Panc1 (cell line): Measurements from ENCODE around the gene MAST4. TPM values are rescaled to one million over a fixed set of nuclear protein-coding genes. Genes with fewer than 3 reads are reported as not detected.

ENCODE experiments used
- ATAC-seq: fragments of 200-7000 bp; cut with Tn5 transposase; 2 replicates; pipeline ENCODE4 v1.9.1; 2020; ENCODE audit warnings: mild to moderate bottlenecking, moderate library complexity
- BruUV-seq: library from RNA; stranded (reverse); fragments of 400-500 nt; replicated peaks from 2 replicates; lab custom pipeline; 2021; lab: Mats Ljungman, UMichigan
- CTCF ChIA-PET: fragments of 300-600 bp; sonication (Branson Sonifier 250); formaldehyde crosslinking; loops from one replicate; lab custom pipeline; 2022; ENCODE audit warnings: antibody characterized with exemption; lab: Charles Lee
- POLR2A ChIA-PET: fragments of 300-600 bp; sonication (Branson Sonifier 250); formaldehyde crosslinking; loops from one replicate; lab custom pipeline; 2022; ENCODE audit warnings: antibody characterized with exemption; lab: Charles Lee
- DNase-seq: peaks from one replicate; pipeline ENCODE4 v3.0.0-alpha.2; 2010; ENCODE audit warnings: low read depth, low spot score
- H3K27ac ChIP-seq: 2 replicates; pipeline ENCODE4 v1.5.1; 2011; ENCODE audit warnings: mild to moderate bottlenecking, low read length, inconsistent platforms
- H3K27me3 ChIP-seq: fragments of 200-500 bp; sonication (Bioruptor generic); 2 replicates; pipeline ENCODE4 v1.6.0; 2014; ENCODE audit warnings: low read length, inconsistent platforms; ENCODE audit not compliant: control insufficient read depth, insufficient read depth
- H3K36me3 ChIP-seq: fragments of 200-500 bp; sonication (Bioruptor generic); 2 replicates; pipeline ENCODE4 v1.5.1; 2014; ENCODE audit warnings: inconsistent platforms, mild to moderate bottlenecking, low read length, moderate library complexity; ENCODE audit not compliant: control insufficient read depth, insufficient read depth
- H3K4me1 ChIP-seq: 2 replicates; pipeline ENCODE4 v1.5.1; 2011; ENCODE audit warnings: inconsistent platforms, mild to moderate bottlenecking, low read length, moderate library complexity; ENCODE audit not compliant: control insufficient read depth, insufficient read depth
- H3K4me3 ChIP-seq, 2 experiments: 2 replicates each; pipeline ENCODE4 v1.5.1; 2011 to 2012; ENCODE audit warnings: low read depth in 2 of 2, low read length in 2 of 2, mild to moderate bottlenecking in 2 of 2, inconsistent platforms in 1 of 2, moderate library complexity in 1 of 2
- H3K9me3 ChIP-seq: fragments of 200-500 bp; sonication (Bioruptor generic); 2 replicates; pipeline ENCODE4 v1.5.1; 2014; ENCODE audit warnings: low read depth, mild to moderate bottlenecking, inconsistent platforms, low read length, moderate library complexity; ENCODE audit not compliant: control insufficient read depth, insufficient read depth
- CTCF ChIP-seq: fragments of 450-650 bp; IDR thresholded peaks from 2 replicates; pipeline ENCODE4 v1.5.1; 2017; ENCODE audit warnings: mild to moderate bottlenecking
- POLR2AphosphoS5 ChIP-seq: IDR thresholded peaks from 2 replicates; pipeline ENCODE4 v1.6.1; 2012; ENCODE audit warnings: mild to moderate bottlenecking, low read depth, low read length, moderate library complexity
- REST ChIP-seq, 2 experiments: IDR thresholded peaks; 2 replicates each; pipeline ENCODE4 v1.6.1; 2011 to 2012; ENCODE audit warnings: low read depth in 2 of 2, control low read depth in 1 of 2, low read length in 1 of 2, mild to moderate bottlenecking in 1 of 2, moderate library complexity in 1 of 2; ENCODE audit not compliant: insufficient read depth in 1 of 2
- SIN3A ChIP-seq: IDR thresholded peaks from 2 replicates; pipeline ENCODE4 v1.6.1; 2012; ENCODE audit warnings: low read depth, mild to moderate bottlenecking, low read length, moderate library complexity, borderline replicate concordance; ENCODE audit not compliant: insufficient read depth
- TCF7L2 ChIP-seq: IDR thresholded peaks from 2 replicates; pipeline ENCODE4 v1.6.1; 2011; ENCODE audit warnings: mild to moderate bottlenecking, low read depth, low read length, inconsistent platforms
- in situ Hi-C: cut with HindIII; loops from 2 replicates; pipeline ENCODE4 v1.10.0; 2016; ENCODE audit warnings: low sequenced_read_pairs, low pct_unique_long_range_greater_than_20kb
- intact Hi-C: fragments of 100-400 bp; cut with micrococcal nuclease; formaldehyde crosslinking; loops from one replicate; pipeline ENCODE4 v1.10.0; 2022; ENCODE audit not compliant: unreplicated experiment
- total RNA-seq: library from RNA; stranded (reverse); gene quantifications from one replicate; pipeline ENCODE4 v1.2.1, GENCODE V29; 2021; ENCODE audit not compliant: unreplicated experiment

The MAST4 gene
- total RNA-seq, 1 experiment from 2014 or later: 1.8 TPM

GRCh38 chr5:67102708-67103107 lies 506.5 kb downstream of the MAST4 start:
- BruUV-seq: no TSS peak
- no peak overlapping the region for H3K4me3 ChIP-seq
- CTCF ChIA-PET: no interaction called here
- in situ Hi-C loops (no loop called here), intact Hi-C loops (no loop called here)
- no peaks in the 10 kb centered on the region for H3K36me3 ChIP-seq
- TF ChIP-seq SIN3A: no peak
- no peak for TF ChIP-seq TCF7L2
- TF ChIP-seq CTCF: no peak
- TF ChIP-seq POLR2AphosphoS5: no peak
- TF ChIP-seq REST (IDR thresholded peaks at IDR 0.05; ENCODE audit: insufficient read depth in 1 of 2, low read depth in 2 of 2, low read length in 1 of 2): no peak
- H3K9me3 ChIP-seq: no peaks in the 10 kb centered on the region
- no peaks in the 10 kb centered on the region for H3K27me3 ChIP-seq
- no peak for DNase-seq
- POLR2A ChIA-PET: no interaction called here
- ATAC-seq: no peak
- no peak overlapping the region for H3K27ac ChIP-seq
- H3K4me1 ChIP-seq: no peaks in the 10 kb centered on the region

DNA sequence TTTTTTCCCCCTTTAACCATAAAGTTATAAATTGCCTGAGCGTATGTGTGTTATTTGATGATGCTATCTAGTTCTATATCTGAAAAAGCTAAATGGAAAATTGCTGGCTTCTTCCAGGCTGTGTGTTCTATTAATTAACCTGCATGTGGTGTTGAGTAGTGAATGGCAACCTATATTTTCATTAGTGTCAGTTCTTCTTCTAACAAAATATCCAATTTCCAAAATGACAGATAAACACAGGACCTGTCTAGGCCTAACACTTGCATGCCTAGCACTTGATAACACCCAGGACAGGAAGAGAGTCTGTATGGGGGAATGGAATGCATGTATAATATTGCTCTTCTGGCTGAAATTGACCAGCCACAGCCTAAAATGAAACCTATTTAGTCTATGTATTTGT lies 508.7 kb downstream of the MAST4 start:
- CTCF ChIA-PET: no interaction called here
- Histone ChIP-seq H3K36me3 (no peaks in the 10 kb centered on the region), H3K4me1 (no peaks in the 10 kb centered on the region), H3K27ac (no peak overlapping the region), H3K27me3 (no peaks in the 10 kb centered on the region), H3K9me3 (no peaks in the 10 kb centered on the region), H3K4me3 (no peak overlapping the region)
- ATAC-seq (no peak), DNase-seq (no peak)
- no peak for TF ChIP-seq REST (IDR thresholded peaks at IDR 0.05; ENCODE audit: insufficient read depth in 1 of 2, low read depth in 2 of 2, low read length in 1 of 2)
- no peak for TF ChIP-seq CTCF
- intact Hi-C loops (no loop called here), in situ Hi-C loops (no loop called here)
- POLR2A ChIA-PET: no interaction called here
- no TSS peak for BruUV-seq
